B cell (primary cell): ENCODE data around the gene FGFR3.

Source experiments
- EZH2 ChIP-seq: IDR thresholded peaks from 2 replicates; pipeline ENCODE4 v1.6.1; 2012; ENCODE audit warnings: borderline replicate concordance, low read depth, mild to moderate bottlenecking, moderate library complexity, low read length; ENCODE audit not compliant: insufficient read depth, poor library complexity, severe bottlenecking
- TF ChIP-seq, protein P1 (sequence below): fragments of 200-600 bp; IDR thresholded peaks from one replicate; pipeline ENCODE4 v1.8.0; 2022; ENCODE audit warnings: antibody characterized with exemption, mild to moderate bottlenecking

GRCh38 chr4:1749826-1750225 lies 43.3 kb upstream of the FGFR3 start:
- TF ChIP-seq, protein P1, sequence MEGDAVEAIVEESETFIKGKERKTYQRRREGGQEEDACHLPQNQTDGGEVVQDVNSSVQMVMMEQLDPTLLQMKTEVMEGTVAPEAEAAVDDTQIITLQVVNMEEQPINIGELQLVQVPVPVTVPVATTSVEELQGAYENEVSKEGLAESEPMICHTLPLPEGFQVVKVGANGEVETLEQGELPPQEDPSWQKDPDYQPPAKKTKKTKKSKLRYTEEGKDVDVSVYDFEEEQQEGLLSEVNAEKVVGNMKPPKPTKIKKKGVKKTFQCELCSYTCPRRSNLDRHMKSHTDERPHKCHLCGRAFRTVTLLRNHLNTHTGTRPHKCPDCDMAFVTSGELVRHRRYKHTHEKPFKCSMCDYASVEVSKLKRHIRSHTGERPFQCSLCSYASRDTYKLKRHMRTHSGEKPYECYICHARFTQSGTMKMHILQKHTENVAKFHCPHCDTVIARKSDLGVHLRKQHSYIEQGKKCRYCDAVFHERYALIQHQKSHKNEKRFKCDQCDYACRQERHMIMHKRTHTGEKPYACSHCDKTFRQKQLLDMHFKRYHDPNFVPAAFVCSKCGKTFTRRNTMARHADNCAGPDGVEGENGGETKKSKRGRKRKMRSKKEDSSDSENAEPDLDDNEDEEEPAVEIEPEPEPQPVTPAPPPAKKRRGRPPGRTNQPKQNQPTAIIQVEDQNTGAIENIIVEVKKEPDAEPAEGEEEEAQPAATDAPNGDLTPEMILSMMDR = no peak
- no peak for TF ChIP-seq EZH2
